GM13976 (cell line): ENCODE results near the gene ADCY2.

Experiments used
- DNase-seq: peaks from one replicate; pipeline ENCODE4 v3.0.0; 2012; ENCODE audit warnings: low spot score
- CTCF ChIP-seq: IDR thresholded peaks from 2 replicates; pipeline ENCODE4 v1.5.1; 2012; ENCODE audit warnings: borderline replicate concordance, mild to moderate bottlenecking; ENCODE audit not compliant: insufficient read depth; ENCODE audit errors: extremely low read depth, missing control alignments, control extremely low read depth
- in situ Hi-C: fragments of 300-500 bp; cut with MboI; formaldehyde crosslinking; loops from one replicate; pipeline ENCODE4 v1.12.0; 2022; ENCODE audit warnings: low sequenced_read_pairs, mixed read lengths, inconsistent platforms; ENCODE audit not compliant: unreplicated experiment

Gene ADCY2

GRCh38 chr5:7855611-7856010, 459.7 kb downstream of the ADCY2 start:
- no peak for TF ChIP-seq CTCF
- in situ Hi-C loops, result no loop called here
- DNase-seq, result no peak

GRCh38 chr5:7856855-7857254, 460.9 kb downstream of the ADCY2 start:
- in situ Hi-C loops, result no loop called here
- peak; percentile 32 for DNase-seq
- peak; percentile 53 for TF ChIP-seq CTCF

- DNase-seq, result no peak
- TF ChIP-seq CTCF, result no peak
- in situ Hi-C loops, result no loop called here
Measured at GRCh38 chr5:7857361-7857760, 461.4 kb downstream of the ADCY2 start.

- in situ Hi-C loops, result no loop called here
- no peak for DNase-seq
- TF ChIP-seq CTCF, result no peak
Measured at GRCh38 chr5:7857926-7858632, 462.1 kb downstream of the ADCY2 start.

- in situ Hi-C loops, result no loop called here
- no peak for TF ChIP-seq CTCF
- DNase-seq, result no peak
Measured at GRCh38 chr5:7866196-7866595, 470.3 kb downstream of the ADCY2 start.

- TF ChIP-seq CTCF, result no peak
- in situ Hi-C loops, result no loop called here
- no peak for DNase-seq
Measured at GRCh38 chr5:7867260-7867659, 471.3 kb downstream of the ADCY2 start.
